LNCAP (cell line): ENCODE measurements around the gene LRRIQ3.
A peak's percentile ranks its signal among the peaks of the same experiment; 100 is the strongest.

Experiments used
- TF ChIP-seq, protein P1 (sequence below): fragments of 450-650 bp; IDR thresholded peaks from 2 replicates; pipeline ENCODE4 v1.5.1; 2017; ENCODE audit warnings: mild to moderate bottlenecking

The LRRIQ3 gene

DNA sequence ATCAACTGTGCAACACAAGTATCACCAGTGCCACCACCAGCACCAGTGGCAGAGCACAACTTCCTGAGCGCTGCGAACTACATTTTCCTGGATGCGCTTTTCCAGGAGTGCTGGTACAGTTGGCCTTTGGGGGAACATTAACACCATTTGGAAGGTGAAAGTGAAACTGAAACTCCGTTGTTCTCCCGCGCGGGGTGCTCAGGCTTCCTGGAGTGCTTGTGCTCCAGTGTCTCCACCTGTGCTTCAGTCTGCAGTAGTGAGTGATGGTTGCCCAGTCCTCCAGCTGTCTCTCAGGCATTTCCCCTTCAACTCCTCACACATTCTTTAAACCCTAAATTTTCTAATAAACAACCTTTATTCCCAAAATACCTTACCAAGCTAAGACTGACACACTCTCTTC is 187.8 kb downstream of the LRRIQ3 start:
- TF ChIP-seq, protein P1, sequence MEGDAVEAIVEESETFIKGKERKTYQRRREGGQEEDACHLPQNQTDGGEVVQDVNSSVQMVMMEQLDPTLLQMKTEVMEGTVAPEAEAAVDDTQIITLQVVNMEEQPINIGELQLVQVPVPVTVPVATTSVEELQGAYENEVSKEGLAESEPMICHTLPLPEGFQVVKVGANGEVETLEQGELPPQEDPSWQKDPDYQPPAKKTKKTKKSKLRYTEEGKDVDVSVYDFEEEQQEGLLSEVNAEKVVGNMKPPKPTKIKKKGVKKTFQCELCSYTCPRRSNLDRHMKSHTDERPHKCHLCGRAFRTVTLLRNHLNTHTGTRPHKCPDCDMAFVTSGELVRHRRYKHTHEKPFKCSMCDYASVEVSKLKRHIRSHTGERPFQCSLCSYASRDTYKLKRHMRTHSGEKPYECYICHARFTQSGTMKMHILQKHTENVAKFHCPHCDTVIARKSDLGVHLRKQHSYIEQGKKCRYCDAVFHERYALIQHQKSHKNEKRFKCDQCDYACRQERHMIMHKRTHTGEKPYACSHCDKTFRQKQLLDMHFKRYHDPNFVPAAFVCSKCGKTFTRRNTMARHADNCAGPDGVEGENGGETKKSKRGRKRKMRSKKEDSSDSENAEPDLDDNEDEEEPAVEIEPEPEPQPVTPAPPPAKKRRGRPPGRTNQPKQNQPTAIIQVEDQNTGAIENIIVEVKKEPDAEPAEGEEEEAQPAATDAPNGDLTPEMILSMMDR = no peak

DNA sequence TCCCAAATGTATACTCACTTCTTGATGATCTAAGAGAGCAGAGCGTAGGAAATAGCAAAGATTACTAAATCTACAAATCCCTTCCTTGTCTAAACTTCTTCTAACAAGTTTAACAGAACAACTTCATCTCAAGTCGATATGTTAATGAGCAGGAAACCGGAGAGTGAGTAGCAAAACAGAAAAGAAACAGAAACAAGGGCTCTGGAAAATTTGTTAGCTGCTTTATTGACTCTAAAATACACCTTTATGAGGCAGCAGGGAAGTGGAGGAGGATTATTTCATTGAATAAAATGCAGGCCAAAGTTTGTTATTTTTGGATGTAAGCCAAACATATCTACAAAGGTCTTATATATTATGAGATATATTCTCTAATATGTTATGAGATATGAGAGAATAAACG is 192.4 kb downstream of the LRRIQ3 start:
- TF ChIP-seq, protein P1 = no peak

DNA sequence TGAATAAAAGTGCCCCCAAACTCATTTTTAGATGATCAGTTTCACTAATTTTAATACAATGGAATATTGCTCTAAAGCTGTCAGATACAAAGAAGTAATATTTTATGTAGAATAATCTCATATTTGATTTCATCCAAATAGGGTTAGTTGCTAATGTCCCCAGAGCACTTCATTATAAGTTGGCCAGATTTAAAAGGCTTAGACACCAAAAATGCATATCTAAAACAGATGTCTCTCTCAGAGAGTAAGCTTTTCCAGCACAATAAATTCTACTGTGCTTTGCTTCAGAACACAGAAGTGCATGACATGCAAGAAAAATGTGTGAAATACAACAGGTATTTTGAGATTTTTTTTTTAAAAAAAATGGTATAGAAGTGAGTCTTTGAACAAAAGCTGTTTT is 194.2 kb downstream of the LRRIQ3 start:
- TF ChIP-seq, protein P1 = no peak

DNA sequence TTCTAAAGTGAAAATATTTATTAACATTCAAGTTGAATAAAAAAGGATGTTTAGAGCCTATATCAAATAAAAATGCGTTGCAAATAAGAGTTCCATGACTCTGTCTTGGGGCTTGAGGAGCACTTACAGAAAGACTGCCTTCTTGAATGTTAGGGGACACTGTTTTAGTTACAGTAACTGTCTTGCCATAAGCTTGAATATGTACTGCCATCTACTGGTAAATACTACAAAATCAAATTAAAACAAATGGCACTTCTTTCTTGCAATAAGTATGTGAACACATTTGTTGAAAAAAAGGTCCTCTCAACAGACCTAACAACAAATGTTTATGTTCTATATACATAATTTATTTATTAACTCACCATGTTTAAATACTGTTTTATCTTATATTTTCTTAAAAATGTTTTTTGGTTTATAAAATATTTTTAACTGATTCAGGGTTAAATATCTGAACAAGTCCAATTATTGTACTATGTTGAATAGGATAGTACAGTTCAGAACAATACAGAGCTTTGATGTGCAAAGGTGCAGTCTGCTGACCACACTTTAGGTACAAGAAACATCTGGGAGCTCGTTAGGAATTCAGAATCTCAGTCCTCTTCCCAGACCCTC is 199.5 kb downstream of the LRRIQ3 start:
- TF ChIP-seq, protein P1 = peak; percentile 28; the same call in 1 of the 2 replicates

DNA sequence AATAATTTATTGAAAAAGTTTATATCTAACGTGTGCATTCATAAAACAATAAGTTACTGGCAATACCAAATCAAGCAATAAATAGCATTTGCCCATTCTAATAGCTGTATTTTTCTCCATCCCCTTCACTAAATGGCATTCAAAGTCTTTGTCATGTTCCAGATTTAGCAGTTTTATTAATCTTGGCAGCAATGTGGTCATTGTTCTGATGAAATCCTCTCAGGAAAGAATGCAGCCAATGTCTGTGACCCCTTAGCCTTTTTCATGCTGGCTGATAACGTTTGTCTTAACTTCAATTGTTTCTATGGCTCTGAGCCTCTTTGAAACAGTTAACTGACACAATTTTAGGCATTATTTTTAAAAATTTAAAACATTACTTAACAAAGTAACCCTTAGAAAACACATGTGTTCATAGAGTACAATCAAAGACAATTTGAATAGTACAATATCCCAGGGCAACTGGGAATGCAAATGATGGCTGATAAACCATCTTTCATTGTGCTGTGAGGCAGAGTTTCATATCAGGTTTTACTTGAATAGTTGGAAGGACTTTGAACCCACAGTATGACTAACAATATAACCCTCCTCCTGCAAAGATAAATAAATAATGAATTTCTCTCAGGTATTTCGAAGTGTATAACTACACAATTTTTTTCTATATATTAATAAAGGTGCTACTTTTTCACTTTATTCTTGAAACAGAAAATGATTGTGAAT is 217.5 kb downstream of the LRRIQ3 start:
- TF ChIP-seq, protein P1 = no peak

DNA sequence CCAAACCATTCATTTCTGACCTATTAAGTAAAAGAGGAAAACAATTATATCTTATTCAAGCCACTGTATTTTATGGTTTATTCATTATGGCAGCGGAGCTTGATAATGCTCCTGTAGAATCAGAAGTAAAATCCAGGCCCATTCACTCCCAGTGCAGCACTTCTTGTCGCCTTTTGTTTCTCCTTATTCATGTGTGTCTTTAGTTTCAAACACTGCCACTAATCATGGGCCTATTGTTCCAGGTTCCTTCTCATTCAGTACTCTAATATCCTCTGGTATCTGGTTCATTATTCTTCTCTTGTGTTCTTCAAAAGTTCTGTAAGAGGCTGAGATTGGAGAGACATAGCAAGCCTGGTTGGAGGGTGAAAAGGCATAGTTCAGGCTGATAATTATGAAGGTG is 218.3 kb downstream of the LRRIQ3 start:
- TF ChIP-seq, protein P1 = no peak

DNA sequence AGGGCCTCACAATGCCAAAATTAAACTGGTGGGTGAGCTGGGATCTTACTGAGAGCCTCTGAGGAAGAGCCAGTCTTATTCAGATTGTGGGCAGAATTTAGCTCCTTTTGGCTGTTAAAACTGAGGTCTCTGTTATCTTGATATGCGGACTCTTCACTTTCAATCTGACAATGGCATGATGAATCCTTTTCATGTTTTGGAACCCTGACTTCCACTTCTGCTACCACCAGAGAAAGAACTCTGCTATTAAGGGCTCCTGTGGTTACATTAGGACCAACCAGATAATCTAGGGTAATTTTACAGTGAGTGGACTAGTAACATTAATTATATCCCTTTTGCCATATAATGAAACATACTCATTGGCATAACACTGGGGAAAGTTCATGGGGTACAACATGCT is 219.0 kb downstream of the LRRIQ3 start:
- TF ChIP-seq, protein P1 = no peak
